COLO668 (cell line): ENCODE data around the gene VWC2.

Experiments
- DNase-seq: peaks from one replicate; lab custom pipeline; 2025; ENCODE audit not compliant: unreplicated experiment; lab: John Stamatoyannopoulos, UW

Gene VWC2

GRCh38 chr7:49781996-49782395 is 8.6 kb downstream of the VWC2 start:
- DNase-seq, result no peak

- DNase-seq, result no peak
Observed at GRCh38 chr7:49783446-49783845, 10.0 kb downstream of the VWC2 start.

- no peak for DNase-seq
Observed at GRCh38 chr7:49787980-49788379, 14.5 kb downstream of the VWC2 start.

- DNase-seq, result no peak
Observed at GRCh38 chr7:49788455-49789059, 15.1 kb downstream of the VWC2 start.

GRCh38 chr7:49789736-49790135 is 16.3 kb downstream of the VWC2 start:
- no peak for DNase-seq

GRCh38 chr7:49790209-49790608 is 16.8 kb downstream of the VWC2 start:
- DNase-seq, result no peak

GRCh38 chr7:49791088-49791741 is 17.8 kb downstream of the VWC2 start:
- no peak for DNase-seq

- DNase-seq, result no peak
Observed at GRCh38 chr7:49797987-49798660, 24.7 kb downstream of the VWC2 start.

- no peak for DNase-seq
Observed at GRCh38 chr7:49800031-49800430, 26.6 kb downstream of the VWC2 start.

- DNase-seq, result no peak
Observed at GRCh38 chr7:49802600-49802999, 29.2 kb downstream of the VWC2 start.

GRCh38 chr7:49803812-49804211 is 30.4 kb downstream of the VWC2 start:
- no peak for DNase-seq

- DNase-seq, result no peak
Observed at GRCh38 chr7:49805371-49806007, 32.1 kb downstream of the VWC2 start.

GRCh38 chr7:49812534-49812933 is 39.1 kb downstream of the VWC2 start:
- no peak for DNase-seq

GRCh38 chr7:49817279-49817678 is 43.8 kb downstream of the VWC2 start:
- DNase-seq, result no peak

- no peak for DNase-seq
Observed at GRCh38 chr7:49821181-49821580, 47.7 kb downstream of the VWC2 start.

GRCh38 chr7:49822856-49823255 is 49.4 kb downstream of the VWC2 start:
- DNase-seq, result no peak

- no peak for DNase-seq
Observed at GRCh38 chr7:49823566-49823965, 50.1 kb downstream of the VWC2 start.

- DNase-seq, result no peak
Observed at GRCh38 chr7:49839863-49840645, 66.6 kb downstream of the VWC2 start.

- DNase-seq, result no peak
Observed at GRCh38 chr7:49840751-49841405, 67.4 kb downstream of the VWC2 start.

GRCh38 chr7:49845626-49846025 is 72.2 kb downstream of the VWC2 start:
- DNase-seq, result no peak
